ENCODE measurements around the gene NOL9. TPM values are rescaled to one million over a fixed set of nuclear protein-coding genes. Genes with fewer than 3 reads are reported as not detected.

The NOL9 gene
- total and polyA plus RNA-seq, 2 donors (not counting 3 experiments of a cell fraction or from before 2014, with no cell fraction given) = 14.1 to 42.9 TPM

DNA sequence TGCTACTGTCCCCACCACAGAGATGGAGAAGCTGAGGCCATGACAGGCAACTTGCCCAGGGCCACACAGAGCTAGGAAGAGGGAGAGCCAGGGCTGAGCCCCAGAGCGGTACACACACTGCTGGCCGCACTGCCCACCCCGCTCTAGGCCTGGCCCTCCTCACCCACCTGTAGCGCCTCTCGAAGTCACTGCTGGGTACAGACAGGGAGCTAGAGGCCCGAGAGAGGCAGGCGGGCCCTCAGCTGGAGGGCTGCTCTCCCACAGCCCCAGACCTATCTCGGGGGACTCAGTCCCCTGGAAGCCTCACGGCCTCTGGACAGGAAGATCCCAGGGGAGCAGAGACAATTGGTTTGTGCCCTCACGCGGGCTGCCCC is 45.5 kb downstream of the NOL9 start:
- Histone ChIP-seq H3K9ac (replicated peaks; ENCODE audit: extremely low read depth, insufficient read depth, low read length) (no peak overlapping the region), H3K79me2 (ENCODE audit: control insufficient read depth, insufficient read depth, low read length) (no peaks in the 10 kb centered on the region), H3K9me3 (replicated peaks; ENCODE audit: control insufficient read depth, insufficient read depth, low read length) (no peaks in the 10 kb centered on the region), H3K36me3 (ENCODE audit: control insufficient read depth in 2 of 2, extremely low read depth in 1 of 2, insufficient read depth in 2 of 2, low read length in 2 of 2) (no peaks in the 10 kb centered on the region), H3K27me3 (ENCODE audit: control insufficient read depth in 2 of 2, insufficient read depth in 2 of 2, low read length in 2 of 2) (no peaks in the 10 kb centered on the region), H3K9me1 (replicated peaks; ENCODE audit: control insufficient read depth, extremely low read depth, insufficient read depth, low read length) (no peaks in the 10 kb centered on the region), H3K4me1 (ENCODE audit: control insufficient read depth, extremely low read depth, insufficient read depth, low read length) (no peaks in the 10 kb centered on the region), H3K27ac (ENCODE audit: insufficient read depth, low read depth, low read length) (no peak overlapping the region), H4K20me1 (replicated peaks; ENCODE audit: control insufficient read depth, extremely low read depth, insufficient read depth, low read length) (no peaks in the 10 kb centered on the region), H3K4me3 (replicated peaks in 1 of 3; ENCODE audit: insufficient read depth in 1 of 3, low read depth in 1 of 3, low read length in 3 of 3) (no peak overlapping the region), H2AFZ (ENCODE audit: low read depth, low read length) (no peak overlapping the region), H3K4me2 (ENCODE audit: insufficient read depth, low read length) (no peak overlapping the region)
- CTCF ChIA-PET = interaction anchor here (1.5 kb wide), 1 partner anchor 14 kb away, joined by 9 read pairs; no protein-coding TSS in a partner anchor
- BruUV-seq (replicated peaks) = no TSS peak
- no peak for TF ChIP-seq CTCF (IDR thresholded peaks at IDR 0.05; ENCODE audit: extremely low read depth in 1 of 2, insufficient read depth in 1 of 2, low read depth in 1 of 2, low read length in 2 of 2)
- TF ChIP-seq MAX (IDR thresholded peaks at IDR 0.05; ENCODE audit: insufficient read depth, insufficient read length) = no peak
- no peak for TF ChIP-seq GATA2 (IDR thresholded peaks at IDR 0.05; ENCODE audit: insufficient read depth, insufficient read length, low read depth, low read length)
- DNase-seq (ENCODE audit: low read depth, low spot score) (no peak), FAIRE-seq (no peak)
- dilution Hi-C loops (cut with MboI; ENCODE audit: extremely low pct_ligation_motif_present, low sequenced_read_pairs) (no loop called here), intact Hi-C loops (cut with micrococcal nuclease) (no loop called here)
- POLR2A ChIA-PET = no interaction called here

DNA sequence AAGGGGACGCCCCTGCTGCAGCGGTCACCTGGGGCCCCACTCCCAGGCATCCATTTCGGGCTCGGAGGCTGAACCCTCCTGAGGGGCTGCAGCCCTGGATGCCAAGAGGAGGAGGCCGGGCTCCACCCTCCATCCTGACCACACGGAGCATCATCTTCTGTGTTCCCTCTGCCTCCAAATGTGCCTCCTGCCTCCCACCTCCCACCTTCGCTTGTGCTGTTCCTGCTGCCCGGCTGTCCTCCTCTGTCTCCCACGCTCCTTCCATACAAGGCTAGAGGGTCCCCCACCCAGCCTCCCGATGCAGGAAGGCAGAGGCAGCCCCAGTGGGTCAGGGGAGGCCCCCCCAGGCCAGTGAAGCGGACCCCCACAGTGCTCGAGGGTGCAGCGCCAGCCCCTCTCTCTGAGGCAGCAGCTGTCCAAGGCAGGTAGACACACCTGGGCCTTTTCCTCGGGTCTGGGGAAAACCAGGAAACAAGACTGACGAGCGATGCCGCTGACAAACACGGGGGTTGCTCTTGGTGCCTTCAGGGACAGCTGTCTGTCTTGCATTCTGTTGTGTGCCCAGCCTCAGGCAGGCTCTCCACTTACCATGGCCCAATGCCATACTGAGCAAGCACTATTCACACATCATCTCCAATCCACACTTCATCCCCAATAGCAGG is 46.0 kb downstream of the NOL9 start:
- DNase-seq (ENCODE audit: low read depth, low spot score) (no peak), FAIRE-seq (no peak)
- Histone ChIP-seq H3K9me1 (replicated peaks; ENCODE audit: control insufficient read depth, extremely low read depth, insufficient read depth, low read length) (no peaks in the 10 kb centered on the region), H3K9ac (replicated peaks; ENCODE audit: extremely low read depth, insufficient read depth, low read length) (no peak overlapping the region), H3K27ac (ENCODE audit: insufficient read depth, low read depth, low read length) (no peak overlapping the region), H3K36me3 (ENCODE audit: control insufficient read depth in 2 of 2, extremely low read depth in 1 of 2, insufficient read depth in 2 of 2, low read length in 2 of 2) (no peaks in the 10 kb centered on the region), H2AFZ (ENCODE audit: low read depth, low read length) (no peak overlapping the region), H3K4me3 (replicated peaks in 1 of 3; ENCODE audit: insufficient read depth in 1 of 3, low read depth in 1 of 3, low read length in 3 of 3) (no peak overlapping the region), H3K4me2 (ENCODE audit: insufficient read depth, low read length) (no peak overlapping the region), H3K27me3 (ENCODE audit: control insufficient read depth in 2 of 2, insufficient read depth in 2 of 2, low read length in 2 of 2) (no peaks in the 10 kb centered on the region), H3K4me1 (ENCODE audit: control insufficient read depth, extremely low read depth, insufficient read depth, low read length) (no peaks in the 10 kb centered on the region), H3K79me2 (ENCODE audit: control insufficient read depth, insufficient read depth, low read length) (no peaks in the 10 kb centered on the region), H4K20me1 (replicated peaks; ENCODE audit: control insufficient read depth, extremely low read depth, insufficient read depth, low read length) (no peaks in the 10 kb centered on the region), H3K9me3 (replicated peaks; ENCODE audit: control insufficient read depth, insufficient read depth, low read length) (no peaks in the 10 kb centered on the region)
- dilution Hi-C loops (cut with MboI; ENCODE audit: extremely low pct_ligation_motif_present, low sequenced_read_pairs) = no loop called here
- ChIA-PET CTCF (interaction anchor here (1.2 to 1.5 kb wide), 2 partner anchors 14 to 22 kb away, joined by 3 to 9 read pairs; no protein-coding TSS in a partner anchor), POLR2A (no interaction called here)
- no TSS peak for BruUV-seq (replicated peaks)
- intact Hi-C loops (cut with micrococcal nuclease) = no loop called here
- TF ChIP-seq EZH2 (IDR thresholded peaks at IDR 0.05; ENCODE audit: borderline replicate concordance, low read depth, low read length, severe bottlenecking) (no peak), CTCF (IDR thresholded peaks at IDR 0.05; ENCODE audit: extremely low read depth in 1 of 2, insufficient read depth in 1 of 2, low read depth in 1 of 2, low read length in 2 of 2) (no peak), JUN (IDR thresholded peaks at IDR 0.05; ENCODE audit: borderline replicate concordance, insufficient read depth, insufficient read length, low read depth) (no peak), POLR2AphosphoS5 (IDR thresholded peaks at IDR 0.05; ENCODE audit: insufficient read depth, low read depth, low read length) (no peak), GATA2 (IDR thresholded peaks at IDR 0.05; ENCODE audit: insufficient read depth, insufficient read length, low read depth, low read length) (no peak), MYC (IDR thresholded peaks at IDR 0.05; ENCODE audit: low read depth, low read length) (no peak), MAX (IDR thresholded peaks at IDR 0.05; ENCODE audit: insufficient read depth, insufficient read length) (no peak), FOS (IDR thresholded peaks at IDR 0.05; ENCODE audit: borderline replicate concordance, insufficient read depth, low read length) (no peak), POLR2A (IDR thresholded peaks at IDR 0.05; ENCODE audit: low read depth, low read length) (no peak)

All from endothelial cell of umbilical vein (primary cell).